Stimulated activated CD4-positive, alpha-beta T cell treated with anti-CD3 and anti-CD28 coated beads, Interleukin-2, amount 100 ng/mL, for 24 hours (primary cell): ENCODE results near the gene ARX.

Experiments used
- DNase-seq, 2 donors: peaks; one replicate each; pipeline ENCODE4 v3.0.0-alpha.2; 2020

Gene ARX

GRCh38 chrX:25016361-25016671 lies 551 bp upstream of the ARX start:
- no peak for DNase-seq

GRCh38 chrX:25014366-25014838 lies 1.4 kb downstream of the ARX start:
- no peak for DNase-seq

- DNase-seq, result no peak
These were observed 2.0 kb downstream of the ARX start for GRCh38 chrX:25013632-25014365.

- DNase-seq, result no peak
These were observed 2.8 kb downstream of the ARX start for GRCh38 chrX:25012793-25013631.

GRCh38 chrX:25012433-25012735 lies 3.4 kb downstream of the ARX start:
- DNase-seq, result no peak

- DNase-seq, result no peak
These were observed 4.0 kb downstream of the ARX start for GRCh38 chrX:25011589-25012432.

GRCh38 chrX:25010784-25011588 lies 4.8 kb downstream of the ARX start:
- DNase-seq, result no peak

GRCh38 chrX:25009407-25009806 lies 6.4 kb downstream of the ARX start:
- DNase-seq, result no peak

- no peak for DNase-seq
These were observed 8.4 kb downstream of the ARX start for GRCh38 chrX:25007059-25008053.

GRCh38 chrX:25006586-25007058 lies 9.1 kb downstream of the ARX start:
- no peak for DNase-seq

GRCh38 chrX:25005382-25006185 lies 10.2 kb downstream of the ARX start:
- DNase-seq, result no peak

GRCh38 chrX:25005034-25005381 lies 10.8 kb downstream of the ARX start:
- DNase-seq, result no peak

GRCh38 chrX:25004485-25005032 lies 11.2 kb downstream of the ARX start:
- DNase-seq, result no peak

GRCh38 chrX:25004040-25004439 lies 11.7 kb downstream of the ARX start:
- no peak for DNase-seq

GRCh38 chrX:25003066-25003849 lies 12.5 kb downstream of the ARX start:
- no peak for DNase-seq

GRCh38 chrX:25002661-25003020 lies 13.1 kb downstream of the ARX start:
- DNase-seq, result no peak

GRCh38 chrX:25001808-25002660 lies 13.7 kb downstream of the ARX start:
- no peak for DNase-seq

- no peak for DNase-seq
These were observed 16.3 kb downstream of the ARX start for GRCh38 chrX:24999511-24999910.
